Measurements from ENCODE around the gene TRANK1.

TRANK1 gene

GRCh38 chr3:36944641-36945270 is at the start of gene TRANK1:
TRANK1 (minus strand) TSS chr3:36945054; CDS start chr3:36944809, 245 bp downstream.
- H3K27me3 ChIP-seq (ENCODE audit: control insufficient read depth, insufficient read depth, low read length) = peaks cover 28% of the 10 kb centered on the region
- H3K27ac ChIP-seq (ENCODE audit: low read depth, low read length) = no peak within 1 kb of the TSS

DNA sequence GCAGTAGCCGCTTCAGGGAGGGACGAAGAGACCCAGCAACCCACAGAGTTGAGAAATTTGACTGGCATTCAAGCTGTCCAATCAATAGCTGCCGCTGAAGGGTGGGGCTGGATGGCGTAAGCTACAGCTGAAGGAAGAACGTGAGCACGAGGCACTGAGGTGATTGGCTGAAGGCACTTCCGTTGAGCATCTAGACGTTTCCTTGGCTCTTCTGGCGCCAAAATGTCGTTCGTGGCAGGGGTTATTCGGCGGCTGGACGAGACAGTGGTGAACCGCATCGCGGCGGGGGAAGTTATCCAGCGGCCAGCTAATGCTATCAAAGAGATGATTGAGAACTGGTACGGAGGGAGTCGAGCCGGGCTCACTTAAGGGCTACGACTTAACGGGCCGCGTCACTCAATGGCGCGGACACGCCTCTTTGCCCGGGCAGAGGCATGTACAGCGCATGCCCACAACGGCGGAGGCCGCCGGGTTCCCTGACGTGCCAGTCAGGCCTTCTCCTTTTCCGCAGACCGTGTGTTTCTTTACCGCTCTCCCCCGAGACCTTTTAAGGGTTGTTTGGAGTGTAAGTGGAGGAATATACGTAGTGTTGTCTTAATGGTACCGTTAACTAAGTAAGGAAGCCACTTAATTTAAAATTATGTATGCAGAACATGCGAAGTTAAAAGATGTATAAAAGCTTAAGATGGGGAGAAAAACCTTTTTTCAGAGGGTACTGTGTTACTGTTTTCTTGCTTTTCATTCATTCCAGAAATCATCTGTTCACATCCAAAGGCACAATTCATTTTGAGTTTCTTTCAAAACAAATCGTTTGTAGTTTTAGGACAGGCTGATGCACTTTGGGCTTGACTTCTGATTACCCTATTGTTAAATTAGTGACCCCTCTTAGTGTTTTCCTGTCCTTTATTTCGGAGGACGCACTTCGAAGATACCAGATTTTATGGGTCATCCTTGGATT is 48.8 kb upstream of the TRANK1 start, which contains the start of gene MLH1:
Gene MLH1, plus strand, starts transcription at position 193 of the 958 bp plus-strand sequence. Its CDS starts 30 bp downstream, at position 223.
- Histone ChIP-seq H3K9ac (ENCODE audit: low read depth, low read length) (peak within 1 kb of the TSS; percentile 93), H3K4me1 (ENCODE audit: control insufficient read depth, insufficient read depth, low read length) (peaks cover 28% of the 10 kb centered on the region), H3K27me3 (ENCODE audit: control insufficient read depth, insufficient read depth, low read length) (no peaks in the 10 kb centered on the region), H3K4me3 (ENCODE audit: low read depth, low read length) (peak within 1 kb of the TSS; percentile 86), H3K27ac (ENCODE audit: low read depth, low read length) (peak within 1 kb of the TSS; percentile 97), H3K36me3 (ENCODE audit: control insufficient read depth, insufficient read depth, low read length) (peaks cover 55% of the 10 kb centered on the region), H3K9me3 (ENCODE audit: control insufficient read depth, insufficient read depth, low read length) (no peaks in the 10 kb centered on the region)

More at GRCh38 chr3:36944641-36945270, at the start of gene TRANK1:
- Histone ChIP-seq H3K9me3 (ENCODE audit: control insufficient read depth, insufficient read depth, low read length) (0 out of 2 replicates have a peak, but pooled peaks cover 5% of the 10 kb centered on the region), H3K9ac (ENCODE audit: low read depth, low read length) (peak within 1 kb of the TSS; percentile 69), H3K36me3 (ENCODE audit: control insufficient read depth, insufficient read depth, low read length) (no peaks in the 10 kb centered on the region), H3K4me1 (ENCODE audit: control insufficient read depth, insufficient read depth, low read length) (no peaks in the 10 kb centered on the region; the same call in 1 of the 2 replicates), H3K4me3 (ENCODE audit: low read depth, low read length) (peak within 1 kb of the TSS; percentile 71)

GRCh38 chr3:36992806-36993325 is 48.0 kb upstream of the TRANK1 start, which contains the start of gene EPM2AIP1:
EPM2AIP1 (minus strand) TSS chr3:36993131; CDS start chr3:36993077, 54 bp downstream.
- Histone ChIP-seq H3K9ac (ENCODE audit: low read depth, low read length) (peak within 1 kb of the TSS; percentile 93), H3K4me3 (ENCODE audit: low read depth, low read length) (peak within 1 kb of the TSS; percentile 86), H3K36me3 (ENCODE audit: control insufficient read depth, insufficient read depth, low read length) (peaks cover 54% of the 10 kb centered on the region), H3K27ac (ENCODE audit: low read depth, low read length) (peak within 1 kb of the TSS; percentile 97), H3K27me3 (ENCODE audit: control insufficient read depth, insufficient read depth, low read length) (no peaks in the 10 kb centered on the region), H3K4me1 (ENCODE audit: control insufficient read depth, insufficient read depth, low read length) (peaks cover 28% of the 10 kb centered on the region), H3K9me3 (ENCODE audit: control insufficient read depth, insufficient read depth, low read length) (no peaks in the 10 kb centered on the region)

GRCh38 chr3:36991923-36992805 is 47.3 kb upstream of the TRANK1 start:
- Histone ChIP-seq H3K9me3 (ENCODE audit: control insufficient read depth, insufficient read depth, low read length) (no peaks in the 10 kb centered on the region), H3K9ac (ENCODE audit: low read depth, low read length) (peak overlapping the region; percentile 93), H3K27ac (ENCODE audit: low read depth, low read length) (peak overlapping the region; percentile 97), H3K4me1 (ENCODE audit: control insufficient read depth, insufficient read depth, low read length) (peaks cover 28% of the 10 kb centered on the region), H3K4me3 (ENCODE audit: low read depth, low read length) (peak overlapping the region; percentile 86), H3K27me3 (ENCODE audit: control insufficient read depth, insufficient read depth, low read length) (no peaks in the 10 kb centered on the region), H3K36me3 (ENCODE audit: control insufficient read depth, insufficient read depth, low read length) (peaks cover 55% of the 10 kb centered on the region)

DNA sequence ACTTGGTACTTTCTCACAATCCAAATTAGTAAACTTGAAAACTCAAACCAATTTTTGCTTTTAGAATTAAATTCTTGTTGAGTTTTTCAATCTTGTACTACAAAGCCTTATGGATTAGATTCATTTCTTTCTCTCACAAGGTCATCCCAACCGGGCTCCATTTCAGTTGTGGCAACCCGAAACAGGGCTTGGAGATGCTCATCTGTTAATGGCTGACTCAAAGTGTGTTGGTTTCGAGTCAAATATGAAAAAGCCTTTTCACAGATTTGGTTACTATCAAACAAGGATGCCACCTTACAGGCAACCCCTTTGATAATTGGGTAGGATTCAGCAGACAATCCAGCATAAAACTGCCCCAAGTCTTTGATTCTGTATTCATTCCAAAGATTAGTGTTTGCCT is 46.3 kb upstream of the TRANK1 start:
- H3K9me3 ChIP-seq (ENCODE audit: control insufficient read depth, insufficient read depth, low read length) = no peaks in the 10 kb centered on the region
- H3K27ac ChIP-seq (ENCODE audit: low read depth, low read length) = no peak overlapping the region
- H3K27me3 ChIP-seq (ENCODE audit: control insufficient read depth, insufficient read depth, low read length) = no peaks in the 10 kb centered on the region
- H3K9ac ChIP-seq (ENCODE audit: low read depth, low read length) = no peak overlapping the region
- H3K4me3 ChIP-seq (ENCODE audit: low read depth, low read length) = peak overlapping the region; percentile 86
- peaks cover 55% of the 10 kb centered on the region for H3K36me3 ChIP-seq (ENCODE audit: control insufficient read depth, insufficient read depth, low read length)
- H3K4me1 ChIP-seq (ENCODE audit: control insufficient read depth, insufficient read depth, low read length) = peaks cover 28% of the 10 kb centered on the region

- Histone ChIP-seq H3K9me3 (ENCODE audit: control insufficient read depth, insufficient read depth, low read length) (no peaks in the 10 kb centered on the region), H3K9ac (ENCODE audit: low read depth, low read length) (no peak overlapping the region), H3K27me3 (ENCODE audit: control insufficient read depth, insufficient read depth, low read length) (no peaks in the 10 kb centered on the region), H3K36me3 (ENCODE audit: control insufficient read depth, insufficient read depth, low read length) (peaks cover 59% of the 10 kb centered on the region), H3K27ac (ENCODE audit: low read depth, low read length) (no peak overlapping the region), H3K4me1 (ENCODE audit: control insufficient read depth, insufficient read depth, low read length) (peaks cover 28% of the 10 kb centered on the region), H3K4me3 (ENCODE audit: low read depth, low read length) (0 out of 2 replicates have a peak overlapping the region, but pooled peaks have one; percentile 18)
Measured at GRCh38 chr3:36989568-36989967, 44.7 kb upstream of the TRANK1 start.

DNA sequence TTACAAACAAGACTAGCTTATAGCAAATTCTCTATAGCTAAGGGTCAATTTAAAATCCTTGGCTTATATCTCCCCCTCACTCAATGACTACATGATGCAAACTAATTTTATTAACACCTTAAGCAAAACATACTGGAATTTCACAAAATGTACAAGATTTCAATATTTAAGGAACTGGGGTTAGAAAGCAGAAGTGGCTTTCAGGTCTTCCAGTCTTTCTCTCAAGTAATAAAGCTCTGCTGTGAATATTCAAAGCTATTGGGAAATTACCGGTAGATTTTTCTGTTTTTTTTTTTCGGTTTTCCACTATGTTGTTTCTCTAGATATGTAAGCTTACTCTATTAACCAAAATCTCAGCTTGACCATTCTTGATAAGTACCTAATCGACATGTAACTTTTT is 44.2 kb upstream of the TRANK1 start:
- no peaks in the 10 kb centered on the region for H3K27me3 ChIP-seq (ENCODE audit: control insufficient read depth, insufficient read depth, low read length)
- H3K9me3 ChIP-seq (ENCODE audit: control insufficient read depth, insufficient read depth, low read length) = no peaks in the 10 kb centered on the region
- H3K4me1 ChIP-seq (ENCODE audit: control insufficient read depth, insufficient read depth, low read length) = peaks cover 23% of the 10 kb centered on the region
- no peak overlapping the region for H3K9ac ChIP-seq (ENCODE audit: low read depth, low read length)
- H3K36me3 ChIP-seq (ENCODE audit: control insufficient read depth, insufficient read depth, low read length) = peaks cover 64% of the 10 kb centered on the region
- no peak overlapping the region for H3K27ac ChIP-seq (ENCODE audit: low read depth, low read length)
- no peak overlapping the region for H3K4me3 ChIP-seq (ENCODE audit: low read depth, low read length)

DNA sequence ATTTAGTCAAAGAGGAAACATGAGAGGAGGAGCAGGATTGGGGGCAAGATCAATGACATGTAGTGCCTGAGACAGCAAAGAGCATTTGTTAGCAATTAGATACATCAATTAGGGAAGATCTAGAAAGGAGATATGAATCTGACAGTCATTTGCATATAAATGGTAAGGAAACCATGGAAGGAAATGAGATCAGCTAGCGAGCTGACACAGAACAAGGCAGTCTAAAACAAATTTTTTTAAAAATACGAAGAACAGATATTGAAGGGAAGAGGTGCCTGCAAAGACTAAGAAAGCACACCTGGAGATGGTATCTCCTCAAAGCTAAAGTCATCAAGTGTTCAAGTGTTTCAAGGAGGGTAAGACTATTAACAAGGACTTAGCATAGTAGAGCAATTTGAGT is 43.5 kb upstream of the TRANK1 start:
- H3K36me3 ChIP-seq (ENCODE audit: control insufficient read depth, insufficient read depth, low read length) = peaks cover 71% of the 10 kb centered on the region
- no peak overlapping the region for H3K27ac ChIP-seq (ENCODE audit: low read depth, low read length)
- H3K27me3 ChIP-seq (ENCODE audit: control insufficient read depth, insufficient read depth, low read length) = no peaks in the 10 kb centered on the region

GRCh38 chr3:36981006-36981405 is 36.2 kb upstream of the TRANK1 start:
- H3K36me3 ChIP-seq (ENCODE audit: control insufficient read depth, insufficient read depth, low read length) = peaks cover 28% of the 10 kb centered on the region
- no peak overlapping the region for H3K4me3 ChIP-seq (ENCODE audit: low read depth, low read length)
- peaks cover 8% of the 10 kb centered on the region for H3K9me3 ChIP-seq (ENCODE audit: control insufficient read depth, insufficient read depth, low read length)
- H3K4me1 ChIP-seq (ENCODE audit: control insufficient read depth, insufficient read depth, low read length) = no peaks in the 10 kb centered on the region
- H3K27ac ChIP-seq (ENCODE audit: low read depth, low read length) = no peak overlapping the region
- no peaks in the 10 kb centered on the region for H3K27me3 ChIP-seq (ENCODE audit: control insufficient read depth, insufficient read depth, low read length)
- H3K9ac ChIP-seq (ENCODE audit: low read depth, low read length) = no peak overlapping the region

More for the DNA sequence above, 43.5 kb upstream of the TRANK1 start:
- Histone ChIP-seq H3K9ac (ENCODE audit: low read depth, low read length) (no peak overlapping the region), H3K4me1 (ENCODE audit: control insufficient read depth, insufficient read depth, low read length) (peaks cover 22% of the 10 kb centered on the region), H3K4me3 (ENCODE audit: low read depth, low read length) (no peak overlapping the region), H3K9me3 (ENCODE audit: control insufficient read depth, insufficient read depth, low read length) (no peaks in the 10 kb centered on the region)

- no peaks in the 10 kb centered on the region for H3K36me3 ChIP-seq (ENCODE audit: control insufficient read depth, insufficient read depth, low read length)
- no peak overlapping the region for H3K27ac ChIP-seq (ENCODE audit: low read depth, low read length)
- H3K9me3 ChIP-seq (ENCODE audit: control insufficient read depth, insufficient read depth, low read length) = no peaks in the 10 kb centered on the region
- H3K9ac ChIP-seq (ENCODE audit: low read depth, low read length) = no peak overlapping the region
- no peaks in the 10 kb centered on the region for H3K27me3 ChIP-seq (ENCODE audit: control insufficient read depth, insufficient read depth, low read length)
- H3K4me1 ChIP-seq (ENCODE audit: control insufficient read depth, insufficient read depth, low read length) = peaks cover 7% of the 10 kb centered on the region
- H3K4me3 ChIP-seq (ENCODE audit: low read depth, low read length) = no peak overlapping the region
Measured at GRCh38 chr3:36973139-36973538, 28.3 kb upstream of the TRANK1 start.

All from HUES48 (cell line).